ENCODE measurements around the gene NUCKS1. TPM values are rescaled to one million over a fixed set of nuclear protein-coding genes. Genes with fewer than 3 reads are reported as not detected.
A peak's percentile ranks its signal among the peaks of the same experiment; 100 is the strongest.

Gene NUCKS1
- total RNA-seq, 1 donor, result 60.8 TPM

DNA sequence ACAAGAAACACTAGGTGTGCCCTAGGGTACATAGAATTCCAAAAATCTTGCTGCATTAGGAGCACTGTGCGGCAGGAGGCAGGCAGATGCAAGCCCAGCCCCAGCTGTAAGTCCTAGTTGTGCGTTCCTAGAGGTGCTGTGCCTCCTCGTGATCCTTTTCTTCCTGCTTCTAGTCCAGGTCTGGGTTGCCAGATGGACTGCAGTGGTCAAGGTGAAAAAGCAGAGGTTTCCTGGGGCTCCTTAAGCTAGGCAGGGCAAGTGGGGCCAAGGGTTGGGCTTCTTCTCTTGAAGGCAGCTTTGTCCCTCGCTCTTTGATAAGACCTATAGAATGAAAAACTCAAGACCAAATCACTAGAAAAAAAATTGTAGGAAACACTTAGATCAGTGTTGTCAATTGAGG lies 48.1 kb downstream of the NUCKS1 start:
- H3K9me3 ChIP-seq (ENCODE audit: low read depth, low read length), result no peaks in the 10 kb centered on the region
- H3K4me1 ChIP-seq (ENCODE audit: insufficient read depth, low read length), result peaks cover 33% of the 10 kb centered on the region
- no peaks in the 10 kb centered on the region for H3K27me3 ChIP-seq (ENCODE audit: insufficient read depth, low read length)
- no peak overlapping the region for H3K4me3 ChIP-seq (ENCODE audit: low read length)

DNA sequence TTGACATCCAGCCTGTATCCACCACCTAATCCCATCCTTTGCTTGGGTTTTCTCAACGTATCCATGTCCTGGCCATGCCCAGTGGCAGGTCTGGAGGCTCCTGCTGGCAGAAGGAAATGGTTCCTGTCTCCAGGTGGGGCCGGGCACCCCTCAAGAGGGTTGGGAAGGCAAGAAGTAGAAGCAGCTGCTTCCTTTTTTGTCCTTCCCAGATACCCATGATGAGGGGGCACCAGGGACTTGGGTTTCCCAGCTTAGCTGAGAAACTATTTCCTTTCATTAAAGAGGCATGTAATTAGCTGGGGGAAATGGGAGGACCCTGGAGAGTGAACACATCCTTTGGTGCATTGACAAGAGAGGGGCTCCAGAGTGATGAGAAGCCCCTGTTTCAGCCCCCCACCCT lies 48.6 kb downstream of the NUCKS1 start:
- Histone ChIP-seq H3K27me3 (ENCODE audit: insufficient read depth, low read length) (no peaks in the 10 kb centered on the region), H3K9me3 (ENCODE audit: low read depth, low read length) (no peaks in the 10 kb centered on the region), H3K4me1 (ENCODE audit: insufficient read depth, low read length) (peaks cover 30% of the 10 kb centered on the region), H3K4me3 (ENCODE audit: low read length) (no peak overlapping the region)

DNA sequence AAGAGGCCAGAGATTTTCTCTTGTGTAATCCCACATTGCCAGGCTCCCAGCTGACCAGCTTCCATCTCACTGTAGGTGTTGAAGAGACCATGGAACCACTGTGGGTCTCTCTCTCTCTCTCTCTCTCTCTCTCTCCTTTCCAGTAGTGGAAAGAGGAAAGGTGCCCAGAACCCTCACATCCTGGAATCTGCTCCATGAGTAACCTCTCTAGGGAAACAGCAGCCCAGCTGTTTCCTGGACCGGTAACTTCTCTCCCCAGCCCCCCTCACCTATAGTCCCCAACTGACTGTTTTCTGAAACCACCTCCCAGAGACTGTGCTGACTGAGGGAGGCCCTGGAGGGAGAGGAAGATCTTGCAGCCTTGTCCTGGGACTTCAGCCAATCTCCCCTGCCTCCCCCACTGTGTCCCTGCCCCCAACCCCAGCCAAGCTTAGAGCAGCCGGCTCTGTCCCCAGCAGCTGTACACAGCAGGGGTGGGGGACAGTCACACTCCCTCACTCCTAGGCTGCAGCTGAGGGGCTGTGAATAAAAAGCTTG lies 49.0 kb downstream of the NUCKS1 start:
- Histone ChIP-seq H3K4me3 (ENCODE audit: low read length) (no peak overlapping the region), H3K9me3 (ENCODE audit: low read depth, low read length) (no peaks in the 10 kb centered on the region), H3K27me3 (ENCODE audit: insufficient read depth, low read length) (no peaks in the 10 kb centered on the region), H3K4me1 (ENCODE audit: insufficient read depth, low read length) (peaks cover 29% of the 10 kb centered on the region)

DNA sequence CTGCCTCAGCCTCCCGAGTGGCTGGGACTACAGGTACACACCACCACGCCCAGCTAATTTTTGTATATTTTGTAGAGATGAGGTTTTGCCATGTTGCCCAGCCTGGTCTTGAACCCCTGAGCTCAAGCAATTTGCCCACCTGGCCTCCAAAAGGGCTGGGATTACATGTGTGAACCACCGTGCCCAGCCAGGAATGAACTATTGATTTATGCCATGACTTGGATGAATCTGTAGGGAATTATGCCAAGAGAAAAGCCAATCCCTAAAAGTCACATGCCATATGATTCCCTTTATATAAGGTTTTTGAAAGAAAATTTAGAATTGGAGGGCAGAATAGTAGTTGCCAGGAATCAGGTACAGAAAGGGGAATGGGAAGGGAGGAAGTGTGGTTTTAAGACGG lies 50.6 kb downstream of the NUCKS1 start:
- H3K27me3 ChIP-seq (ENCODE audit: insufficient read depth, low read length), result no peaks in the 10 kb centered on the region
- peaks cover 14% of the 10 kb centered on the region for H3K4me1 ChIP-seq (ENCODE audit: insufficient read depth, low read length)
- no peak overlapping the region for H3K4me3 ChIP-seq (ENCODE audit: low read length)
- H3K9me3 ChIP-seq (ENCODE audit: low read depth, low read length), result no peaks in the 10 kb centered on the region

DNA sequence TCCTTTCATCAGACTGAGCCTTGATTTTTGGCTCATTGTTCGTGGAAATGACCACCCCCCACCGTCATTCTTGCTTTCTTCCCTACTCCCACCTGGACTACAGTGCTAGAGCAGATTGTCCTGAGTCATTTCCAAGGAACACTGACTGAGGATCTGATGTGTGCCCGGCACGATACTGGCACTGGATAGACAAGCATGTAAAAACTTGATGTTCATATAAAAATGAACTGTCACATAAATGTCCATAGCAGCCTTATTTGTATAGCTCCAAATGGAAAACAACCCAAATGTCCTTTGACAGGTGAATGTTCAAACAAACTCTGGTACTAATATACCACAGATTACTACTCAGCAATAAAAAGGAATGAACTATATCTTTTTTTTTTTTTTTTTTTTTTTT lies 51.1 kb downstream of the NUCKS1 start:
- Histone ChIP-seq H3K27me3 (ENCODE audit: insufficient read depth, low read length) (no peaks in the 10 kb centered on the region), H3K4me1 (ENCODE audit: insufficient read depth, low read length) (peaks cover 9% of the 10 kb centered on the region), H3K9me3 (ENCODE audit: low read depth, low read length) (no peaks in the 10 kb centered on the region), H3K4me3 (ENCODE audit: low read length) (no peak overlapping the region)

DNA sequence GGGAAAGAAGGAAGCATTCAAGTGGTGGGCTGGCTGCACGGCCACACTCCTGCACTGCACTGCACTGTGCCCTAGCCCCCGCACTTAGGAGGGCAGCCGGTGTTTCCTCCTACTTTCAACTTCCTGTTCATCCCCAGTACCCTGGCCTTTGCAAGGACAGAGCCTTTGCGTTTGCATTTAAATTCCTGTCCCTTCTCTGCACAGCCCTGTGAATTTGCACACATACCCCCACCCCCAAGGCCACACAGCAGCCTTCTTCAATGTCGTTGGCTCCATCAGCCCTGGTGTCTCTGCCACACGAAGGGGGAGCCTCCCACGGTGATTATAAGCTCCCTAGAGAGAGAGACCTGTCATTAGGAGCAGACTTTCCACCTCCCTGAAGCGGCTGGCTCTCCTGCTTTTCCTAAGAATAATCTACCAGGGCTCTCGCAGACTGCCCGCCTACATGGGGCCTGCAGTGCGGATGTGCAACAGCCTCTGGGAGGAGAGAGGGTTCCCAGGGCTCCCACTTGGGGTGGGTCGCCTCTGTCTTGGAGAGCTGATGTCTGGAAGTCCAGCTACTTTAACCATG lies 56.5 kb downstream of the NUCKS1 start:
- Histone ChIP-seq H3K9me3 (ENCODE audit: low read depth, low read length) (no peaks in the 10 kb centered on the region), H3K27me3 (ENCODE audit: insufficient read depth, low read length) (no peaks in the 10 kb centered on the region)

DNA sequence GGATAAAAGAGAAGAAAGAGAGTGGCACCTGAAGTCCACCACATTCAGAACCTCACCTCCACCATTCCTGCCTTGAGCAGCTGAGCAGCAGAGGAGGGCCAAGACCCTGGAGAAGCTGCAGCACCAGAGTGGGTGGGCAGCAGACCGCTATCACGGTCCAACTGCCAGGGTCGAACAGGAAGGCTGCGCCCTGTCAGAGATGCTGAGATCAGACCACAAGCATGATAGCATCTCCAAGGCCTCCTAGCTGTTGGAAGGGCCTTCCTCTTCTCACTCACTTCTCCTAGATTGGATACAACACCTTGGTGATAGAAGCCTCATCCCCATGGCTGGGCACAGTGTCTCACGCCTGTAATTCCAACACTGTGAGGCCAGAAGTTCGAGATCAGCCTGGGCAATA lies 57.6 kb downstream of the NUCKS1 start:
- H3K9me3 ChIP-seq (ENCODE audit: low read depth, low read length), result no peaks in the 10 kb centered on the region
- H3K4me1 ChIP-seq (ENCODE audit: insufficient read depth, low read length), result peaks cover 5% of the 10 kb centered on the region
- H3K27me3 ChIP-seq (ENCODE audit: insufficient read depth, low read length), result no peaks in the 10 kb centered on the region
- no peak overlapping the region for H3K4me3 ChIP-seq (ENCODE audit: low read length)

More for the DNA sequence above, 56.5 kb downstream of the NUCKS1 start:
- Histone ChIP-seq H3K4me1 (ENCODE audit: insufficient read depth, low read length) (peaks cover 5% of the 10 kb centered on the region), H3K4me3 (ENCODE audit: low read length) (no peak overlapping the region)

DNA sequence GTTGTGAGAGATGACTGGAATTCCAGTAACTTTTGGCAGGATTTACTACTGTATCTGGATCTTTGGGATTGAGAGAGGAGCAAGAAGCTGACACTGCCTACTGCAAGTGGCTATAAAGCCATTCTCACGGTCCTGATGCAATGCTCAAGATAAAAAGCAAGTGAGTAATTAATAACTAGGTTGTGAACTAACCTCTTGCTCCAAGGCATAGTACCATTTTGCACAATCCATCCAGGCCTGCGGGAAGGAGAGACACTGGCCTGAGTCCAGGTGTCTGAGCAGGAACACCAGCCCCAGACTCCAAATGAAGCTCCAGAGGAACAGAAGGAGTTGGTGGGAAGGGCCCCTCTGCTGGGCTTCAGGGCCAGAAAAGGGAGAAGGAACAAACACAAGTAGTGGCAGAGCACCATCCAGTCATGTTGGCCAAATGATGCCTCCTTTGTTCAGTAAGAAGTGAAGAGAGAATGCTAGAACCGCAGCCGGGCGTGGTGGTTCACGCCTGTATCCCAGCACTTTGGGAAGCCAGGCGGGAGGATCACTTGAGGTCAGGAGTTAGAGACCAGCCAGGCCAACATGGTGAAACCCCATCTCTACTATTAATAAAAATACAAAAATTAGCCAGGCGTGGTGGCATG lies 59.7 kb downstream of the NUCKS1 start:
- no peaks in the 10 kb centered on the region for H3K27me3 ChIP-seq (ENCODE audit: insufficient read depth, low read length)
- H3K4me3 ChIP-seq (ENCODE audit: low read length), result no peak overlapping the region
- H3K9me3 ChIP-seq (ENCODE audit: low read depth, low read length), result no peaks in the 10 kb centered on the region
- peaks cover 5% of the 10 kb centered on the region for H3K4me1 ChIP-seq (ENCODE audit: insufficient read depth, low read length)

DNA sequence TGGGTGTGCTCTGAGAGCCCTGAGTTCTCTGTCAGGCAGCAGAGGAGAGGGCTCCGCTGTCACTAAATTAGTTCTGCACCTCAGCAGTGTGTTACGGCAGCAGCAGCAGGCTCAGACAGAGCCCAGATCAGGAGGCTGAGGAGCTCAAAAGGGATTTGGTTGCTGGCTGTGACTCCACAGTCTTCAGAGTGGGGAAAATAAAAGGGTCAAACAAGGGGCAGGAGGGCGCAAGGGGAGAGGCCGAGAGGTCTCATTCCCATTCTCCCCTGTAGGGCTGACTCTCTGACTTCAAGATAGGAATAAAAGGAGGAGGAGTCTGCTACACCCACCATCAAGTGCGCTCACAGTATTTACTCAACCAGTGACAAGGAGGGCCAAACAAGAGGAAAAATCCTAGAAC lies 60.5 kb downstream of the NUCKS1 start:
- Histone ChIP-seq H3K9me3 (ENCODE audit: low read depth, low read length) (no peaks in the 10 kb centered on the region), H3K27me3 (ENCODE audit: insufficient read depth, low read length) (no peaks in the 10 kb centered on the region), H3K4me3 (ENCODE audit: low read length) (no peak overlapping the region), H3K4me1 (ENCODE audit: insufficient read depth, low read length) (peaks cover 5% of the 10 kb centered on the region)

DNA sequence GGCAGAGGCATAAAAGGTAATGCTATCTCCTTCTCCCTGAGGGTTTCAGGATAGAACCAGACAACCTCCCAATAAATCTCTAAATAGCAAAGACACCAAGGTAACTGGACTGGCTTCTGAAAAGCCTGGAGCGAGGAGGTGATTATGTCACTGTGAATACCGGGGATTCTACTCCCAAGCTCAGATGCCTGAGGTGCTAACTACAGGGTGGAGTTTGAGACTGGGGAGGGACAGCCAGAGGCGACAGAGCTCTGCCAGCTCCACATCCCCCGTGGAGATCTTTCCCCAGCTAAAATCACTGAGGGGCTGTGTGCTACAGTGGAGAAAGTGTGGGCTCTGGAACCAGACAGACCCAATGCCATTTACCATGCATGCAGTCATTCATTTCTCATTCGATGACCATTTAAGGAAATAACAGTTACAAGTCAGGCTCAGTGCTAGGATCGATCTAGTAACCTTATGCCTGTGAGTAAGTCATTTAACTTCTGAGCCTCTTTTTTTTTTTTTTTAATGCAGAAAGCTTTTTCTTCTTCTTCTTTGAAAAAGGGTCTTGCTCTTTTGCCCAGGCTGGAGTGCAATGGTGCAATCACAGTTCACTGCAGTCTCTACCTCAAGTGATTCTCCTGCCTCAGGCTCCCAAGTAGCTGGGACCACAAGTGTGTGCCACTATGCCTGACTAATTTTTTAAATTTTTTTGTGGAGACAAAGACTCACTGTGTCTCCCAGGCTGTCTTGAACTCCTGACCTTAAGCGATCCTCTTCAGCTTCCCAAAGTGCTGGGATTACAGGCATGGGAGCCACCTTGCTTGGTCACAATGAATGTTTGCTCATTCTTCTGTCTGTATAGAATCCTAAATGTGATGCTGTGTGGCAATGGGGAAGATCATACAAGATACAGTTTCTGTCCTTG lies 61.6 kb downstream of the NUCKS1 start:
- Histone ChIP-seq H3K4me3 (ENCODE audit: low read length) (no peak overlapping the region), H3K27me3 (ENCODE audit: insufficient read depth, low read length) (no peaks in the 10 kb centered on the region), H3K4me1 (ENCODE audit: insufficient read depth, low read length) (peaks cover 5% of the 10 kb centered on the region), H3K9me3 (ENCODE audit: low read depth, low read length) (no peaks in the 10 kb centered on the region)

DNA sequence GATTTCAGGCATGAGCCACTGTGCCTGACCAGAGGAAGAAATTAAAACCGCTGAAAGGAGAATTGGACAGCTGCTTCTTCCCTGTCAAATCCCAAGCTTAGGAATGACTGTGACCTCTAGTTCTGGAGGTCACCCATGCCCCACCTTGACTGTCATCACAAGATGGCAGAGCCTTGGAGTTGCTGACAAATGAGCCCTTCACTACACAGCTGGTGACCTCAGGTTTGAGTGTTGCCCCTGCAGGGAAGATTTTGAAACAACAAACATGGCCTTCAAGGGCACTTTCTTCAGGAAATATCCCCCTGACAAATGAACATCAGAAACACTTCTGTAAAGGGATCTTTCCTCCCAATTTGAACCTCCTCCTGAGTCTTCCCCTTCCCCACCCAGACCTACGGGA lies 62.7 kb downstream of the NUCKS1 start:
- H3K4me1 ChIP-seq (ENCODE audit: insufficient read depth, low read length), result no peaks in the 10 kb centered on the region
- H3K4me3 ChIP-seq (ENCODE audit: low read length), result no peak overlapping the region
- no peaks in the 10 kb centered on the region for H3K27me3 ChIP-seq (ENCODE audit: insufficient read depth, low read length)
- H3K9me3 ChIP-seq (ENCODE audit: low read depth, low read length), result no peaks in the 10 kb centered on the region

DNA sequence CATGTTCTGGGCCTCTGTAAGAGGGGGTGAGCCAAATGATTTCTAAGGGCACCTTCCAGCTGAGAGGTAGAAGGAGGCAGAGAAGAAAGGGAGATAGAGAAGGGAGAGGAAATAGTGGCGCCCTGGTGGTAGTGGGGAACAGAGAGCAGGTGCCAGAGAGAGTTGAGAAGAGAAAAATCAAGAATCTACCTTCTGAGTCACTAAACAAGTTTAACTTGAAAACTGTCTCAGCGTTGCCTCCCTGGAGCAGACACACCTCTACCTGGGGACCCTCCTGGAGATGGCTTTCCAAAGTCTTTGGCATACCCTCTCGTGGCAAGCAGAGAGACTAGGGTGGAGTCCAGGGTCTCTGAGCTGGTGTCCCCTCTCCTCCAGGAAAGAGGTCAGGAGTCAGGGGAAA lies 68.6 kb downstream of the NUCKS1 start:
- H3K9me3 ChIP-seq (ENCODE audit: low read depth, low read length), result no peaks in the 10 kb centered on the region
- H3K4me1 ChIP-seq (ENCODE audit: insufficient read depth, low read length), result peaks cover 22% of the 10 kb centered on the region
- peaks cover 11% of the 10 kb centered on the region for H3K27me3 ChIP-seq (ENCODE audit: insufficient read depth, low read length)
- no peak overlapping the region for H3K4me3 ChIP-seq (ENCODE audit: low read length)

DNA sequence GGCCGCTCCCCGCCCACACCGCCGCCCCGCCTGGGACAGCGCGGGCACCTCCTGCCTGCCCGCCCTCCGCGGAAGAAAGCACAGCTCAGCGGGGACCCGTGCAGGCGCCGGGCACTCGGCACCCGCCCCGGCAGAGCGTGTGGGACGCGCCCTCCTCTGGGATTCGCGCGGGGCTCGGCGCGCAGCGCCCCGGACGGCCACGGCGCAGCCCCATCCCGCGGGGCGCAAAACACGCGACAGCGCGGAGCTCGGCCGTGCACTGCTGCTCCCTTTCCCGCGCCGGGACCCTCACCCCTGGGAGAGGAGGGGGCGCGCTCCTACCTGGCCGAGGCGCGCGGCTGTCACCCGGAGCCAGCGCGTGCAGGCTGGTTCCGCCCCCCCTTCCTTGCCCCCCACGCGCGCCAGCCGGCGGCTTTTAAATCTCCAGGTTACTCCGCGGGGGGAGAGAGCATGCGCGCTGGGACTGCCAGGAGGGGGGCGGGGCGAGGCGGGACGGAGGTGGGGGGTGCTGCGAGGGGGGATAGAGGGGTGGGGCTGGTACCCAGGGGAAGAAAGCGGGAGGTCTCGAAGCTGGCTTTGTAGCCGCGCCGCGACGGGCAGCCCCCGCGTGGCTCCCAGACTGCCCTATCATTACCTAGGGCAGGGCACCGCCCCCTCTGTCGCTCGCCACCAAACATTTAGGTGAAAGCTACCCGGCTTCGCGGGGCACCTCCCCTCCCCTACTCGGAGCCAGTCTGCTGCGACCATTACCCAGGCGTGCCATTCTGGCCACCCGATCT lies 69.7 kb downstream of the NUCKS1 start, which contains the start of gene SLC45A3:
Gene SLC45A3 (minus strand): TSS at position 437 of the 779 bp plus-strand sequence. CDS start 15,853 bp downstream, outside the sequence.
- Histone ChIP-seq H3K9me3 (ENCODE audit: low read depth, low read length) (no peaks in the 10 kb centered on the region), H3K27me3 (ENCODE audit: insufficient read depth, low read length) (peaks cover 11% of the 10 kb centered on the region), H3K4me1 (ENCODE audit: insufficient read depth, low read length) (peaks cover 22% of the 10 kb centered on the region), H3K4me3 (ENCODE audit: low read length) (peak within 1 kb of the TSS; percentile 39)

DNA sequence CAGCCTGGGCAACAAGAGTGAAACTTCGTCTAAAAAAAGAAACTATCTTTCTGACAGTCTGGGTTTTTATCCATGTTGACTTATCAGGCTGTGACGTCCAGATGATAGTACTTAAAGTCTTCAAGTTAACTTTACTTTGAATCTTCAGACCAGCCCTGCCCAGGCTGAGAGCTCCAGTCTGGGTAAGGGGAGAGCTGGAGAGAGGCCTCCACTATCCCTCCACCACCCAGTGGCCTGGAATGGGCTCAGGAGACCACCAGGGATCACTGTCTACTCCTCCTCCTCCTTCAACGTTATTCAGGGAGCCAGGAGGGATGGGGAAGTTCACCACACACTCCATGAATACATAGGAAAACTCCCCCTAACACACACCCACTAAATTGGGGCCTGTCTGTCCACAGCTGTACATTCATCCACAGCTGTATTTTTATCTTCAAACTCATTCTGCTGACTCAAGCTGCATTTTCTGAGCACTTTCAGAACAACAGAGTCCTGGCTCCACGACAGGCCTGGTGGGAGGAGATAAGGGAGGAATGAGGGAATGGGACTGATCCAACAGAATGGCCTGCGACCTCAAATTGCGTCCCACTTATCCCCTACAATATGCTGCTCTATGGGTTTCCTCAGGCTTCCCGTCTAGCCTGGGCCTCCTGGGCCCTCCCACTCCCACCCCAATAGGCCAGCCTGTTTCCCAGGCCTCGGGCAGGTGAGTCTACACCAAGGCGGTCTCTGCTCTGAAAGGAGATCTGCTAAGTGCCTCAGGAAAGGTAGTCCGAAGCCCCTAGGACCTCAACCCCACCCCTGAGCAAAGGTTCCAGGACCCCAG lies 71.5 kb downstream of the NUCKS1 start:
- H3K4me3 ChIP-seq (ENCODE audit: low read length), result peak overlapping the region; percentile 39
- peaks cover 22% of the 10 kb centered on the region for H3K4me1 ChIP-seq (ENCODE audit: insufficient read depth, low read length)
- peaks cover 11% of the 10 kb centered on the region for H3K27me3 ChIP-seq (ENCODE audit: insufficient read depth, low read length)
- no peaks in the 10 kb centered on the region for H3K9me3 ChIP-seq (ENCODE audit: low read depth, low read length)

Data from mononuclear cell (primary cell).